Astrocyte of the cerebellum (primary cell): ENCODE results near the gene ACO2.
"Not testable (repeated sequence)": the region's sequence is repeated elsewhere in the genome, so short reads cannot be mapped to it uniquely, and the experiment has no call there.

ENCODE experiments used
- DNase-seq: peaks from one replicate; pipeline ENCODE4 v3.0.0-alpha.2; 2011; ENCODE audit warnings: low read depth
- H3K4me3 ChIP-seq: 2 replicates; pipeline ENCODE4 v1.5.1; 2011; ENCODE audit warnings: mild to moderate bottlenecking, low read depth, low read length, moderate library complexity
- in situ Hi-C: cut with HindIII; loops from 2 replicates; pipeline ENCODE4 v1.10.0; 2017; ENCODE audit warnings: low sequenced_read_pairs
- TF ChIP-seq, protein P1 (sequence below): IDR thresholded peaks from 2 replicates; pipeline ENCODE4 v1.5.1; 2012; ENCODE audit warnings: low read length, low read depth, moderate library complexity, mild to moderate bottlenecking; ENCODE audit errors: missing control alignments

ACO2 gene

DNA sequence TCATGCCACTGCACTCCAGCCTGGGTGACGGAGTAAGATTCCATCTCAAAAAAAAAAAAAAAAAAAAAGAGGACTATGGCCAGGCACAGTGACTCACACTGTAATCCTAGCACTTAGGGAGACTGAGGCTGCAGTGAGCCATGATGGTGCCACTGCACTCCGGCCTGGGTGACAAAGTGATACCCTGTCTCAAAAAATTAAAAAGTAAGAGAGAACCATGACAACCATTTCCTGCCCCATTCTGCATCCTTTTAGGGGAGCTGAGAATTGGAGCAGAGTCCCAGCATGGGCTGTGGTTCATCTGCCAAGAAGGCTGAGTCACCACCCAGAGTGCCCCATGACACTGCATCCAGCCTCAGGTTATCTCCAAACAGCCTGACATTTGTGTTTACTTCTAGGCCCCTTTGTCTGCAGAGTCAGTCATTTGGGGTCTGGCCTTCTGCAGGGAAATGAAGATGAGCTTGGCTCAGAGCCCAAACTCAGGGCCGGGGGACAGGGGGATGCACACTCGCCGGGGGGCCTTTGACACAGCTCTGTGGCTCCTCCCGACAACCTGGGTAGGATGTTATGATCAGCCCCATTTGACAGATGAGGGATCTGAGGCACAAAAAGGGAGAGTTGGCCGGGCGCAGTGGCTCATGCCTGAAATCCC lies 96.6 kb downstream of the ACO2 start:
- no peak overlapping the region for H3K4me3 ChIP-seq
- DNase-seq, result peak; percentile 75
- TF ChIP-seq, protein P1, sequence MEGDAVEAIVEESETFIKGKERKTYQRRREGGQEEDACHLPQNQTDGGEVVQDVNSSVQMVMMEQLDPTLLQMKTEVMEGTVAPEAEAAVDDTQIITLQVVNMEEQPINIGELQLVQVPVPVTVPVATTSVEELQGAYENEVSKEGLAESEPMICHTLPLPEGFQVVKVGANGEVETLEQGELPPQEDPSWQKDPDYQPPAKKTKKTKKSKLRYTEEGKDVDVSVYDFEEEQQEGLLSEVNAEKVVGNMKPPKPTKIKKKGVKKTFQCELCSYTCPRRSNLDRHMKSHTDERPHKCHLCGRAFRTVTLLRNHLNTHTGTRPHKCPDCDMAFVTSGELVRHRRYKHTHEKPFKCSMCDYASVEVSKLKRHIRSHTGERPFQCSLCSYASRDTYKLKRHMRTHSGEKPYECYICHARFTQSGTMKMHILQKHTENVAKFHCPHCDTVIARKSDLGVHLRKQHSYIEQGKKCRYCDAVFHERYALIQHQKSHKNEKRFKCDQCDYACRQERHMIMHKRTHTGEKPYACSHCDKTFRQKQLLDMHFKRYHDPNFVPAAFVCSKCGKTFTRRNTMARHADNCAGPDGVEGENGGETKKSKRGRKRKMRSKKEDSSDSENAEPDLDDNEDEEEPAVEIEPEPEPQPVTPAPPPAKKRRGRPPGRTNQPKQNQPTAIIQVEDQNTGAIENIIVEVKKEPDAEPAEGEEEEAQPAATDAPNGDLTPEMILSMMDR, result no peak
- in situ Hi-C loops, result no loop called here

DNA sequence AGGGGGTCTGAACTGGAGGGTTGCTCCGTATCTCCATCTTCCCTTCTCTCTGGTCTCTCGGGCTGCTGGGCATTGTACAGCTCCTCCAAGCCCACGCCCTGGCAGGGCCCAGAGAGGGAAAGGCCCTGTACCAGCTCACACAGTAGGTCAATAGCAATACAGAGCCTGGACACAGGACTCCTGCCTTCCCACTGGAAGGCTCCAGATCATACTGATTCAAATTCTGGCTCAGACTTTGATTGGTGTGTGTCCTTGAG lies 98.5 kb downstream of the ACO2 start:
- no peak overlapping the region for H3K4me3 ChIP-seq
- no peak for DNase-seq
- TF ChIP-seq, protein P1, result no peak
- in situ Hi-C loops, result no loop called here

DNA sequence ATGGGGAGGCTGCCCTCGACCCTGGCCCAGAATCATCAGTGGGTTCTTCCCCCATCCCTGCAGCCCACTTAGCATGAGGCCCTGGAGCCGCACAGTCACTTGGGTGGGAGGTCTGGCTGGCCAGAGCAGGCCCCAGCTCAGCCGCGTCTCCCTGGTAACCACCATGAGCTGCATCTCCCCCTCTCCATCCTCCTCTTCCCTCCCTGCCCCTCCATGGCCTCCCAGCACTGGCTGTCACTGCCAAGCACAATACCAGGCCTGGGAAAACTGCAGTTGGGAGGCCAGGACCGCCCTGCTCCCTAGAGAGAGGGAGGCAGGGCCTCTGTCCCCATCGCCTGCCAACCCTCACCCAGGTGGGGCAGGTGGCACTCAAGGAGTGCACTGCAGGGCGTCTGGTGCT lies 99.9 kb downstream of the ACO2 start:
- no peak for DNase-seq
- TF ChIP-seq, protein P1, result no peak
- in situ Hi-C loops, result no loop called here
- no peak overlapping the region for H3K4me3 ChIP-seq

DNA sequence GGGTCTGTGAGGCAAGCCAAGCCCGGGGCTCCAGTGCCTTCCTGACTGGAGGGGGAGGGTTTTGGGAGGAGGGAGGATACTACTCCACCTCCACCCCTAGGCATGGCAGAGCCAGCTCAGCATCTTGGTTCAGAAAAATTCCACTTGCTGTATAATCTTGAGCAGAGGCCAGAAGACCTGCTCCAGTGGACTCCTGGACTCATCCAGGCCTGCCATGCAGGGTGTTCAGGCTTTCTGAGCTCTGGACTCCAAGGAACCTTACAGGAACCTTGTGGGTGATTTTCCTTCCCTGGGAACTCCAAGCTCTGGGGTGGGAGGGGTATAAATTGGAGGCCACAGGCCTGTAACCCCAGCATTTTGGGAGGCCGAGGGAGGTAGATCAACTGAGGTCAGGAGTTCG lies 101.3 kb downstream of the ACO2 start:
- H3K4me3 ChIP-seq, result no peak overlapping the region
- DNase-seq, result no peak
- TF ChIP-seq, protein P1, result no peak
- in situ Hi-C loops, result no loop called here

DNA sequence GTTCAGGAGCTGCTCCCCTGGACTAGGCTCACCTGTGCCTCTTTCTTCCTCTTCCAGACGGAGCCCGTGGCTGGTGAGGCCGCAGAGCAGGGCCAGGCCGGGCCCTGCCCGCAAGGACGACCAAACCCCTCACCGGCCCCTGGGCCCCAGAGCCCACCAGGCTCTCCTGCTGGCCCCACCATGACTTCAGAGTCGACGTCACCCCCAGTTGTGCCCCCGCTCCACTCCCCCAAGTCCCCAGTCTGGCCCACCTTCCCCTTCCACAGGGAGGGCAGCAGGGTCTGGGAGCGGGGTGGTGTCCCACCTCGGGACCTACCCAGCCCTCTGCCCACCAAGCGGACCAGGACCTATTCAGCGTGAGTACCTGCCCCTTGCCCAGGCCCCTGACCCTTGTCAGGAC lies 102.9 kb downstream of the ACO2 start:
- H3K4me3 ChIP-seq, result no peak overlapping the region
- in situ Hi-C loops, result no loop called here
- TF ChIP-seq, protein P1, result no peak
- DNase-seq, result no peak

DNA sequence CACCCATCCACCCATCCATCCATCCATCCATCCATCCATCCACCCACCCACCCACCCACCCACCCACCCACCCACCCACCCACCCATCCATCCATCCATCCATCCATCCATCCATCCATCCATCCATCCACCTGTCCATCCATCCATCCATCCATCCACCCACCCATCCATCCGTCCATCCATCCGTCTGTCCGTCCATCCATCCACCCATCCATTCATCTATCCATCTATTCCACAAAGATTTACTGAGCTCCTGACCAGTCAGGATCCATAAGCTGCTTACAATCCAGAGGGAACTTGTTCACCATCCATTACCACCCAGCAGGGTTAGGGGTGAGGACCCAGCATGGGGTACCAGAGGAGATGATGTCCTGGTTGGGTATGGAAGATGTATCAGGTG lies 103.4 kb downstream of the ACO2 start:
- in situ Hi-C loops, H3K4me3 ChIP-seq, DNase-seq: not testable (repeated sequence)

DNA sequence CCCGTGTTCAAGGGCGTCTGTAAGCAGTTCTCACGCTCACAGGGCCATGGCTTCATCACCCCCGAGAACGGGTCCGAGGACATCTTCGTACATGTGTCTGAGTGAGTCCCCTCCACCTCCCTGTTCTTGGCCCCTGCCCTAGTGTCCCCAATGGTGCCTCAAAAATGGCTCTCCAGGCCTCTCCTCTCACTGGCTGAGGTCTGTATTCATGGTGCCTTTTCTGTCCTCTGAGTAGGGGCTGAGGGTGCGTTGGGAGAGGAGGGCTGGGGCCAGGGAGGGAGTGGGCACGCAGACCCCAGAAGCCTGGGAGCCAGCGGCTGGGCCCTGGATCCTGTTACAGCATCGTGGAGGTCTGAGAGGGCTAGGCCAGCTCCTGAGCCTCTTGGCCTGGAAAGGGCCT lies 104.8 kb downstream of the ACO2 start:
- in situ Hi-C loops, result no loop called here
- H3K4me3 ChIP-seq, result no peak overlapping the region
- TF ChIP-seq, protein P1, result no peak
- DNase-seq, result no peak
